SK-N-SH (cell line): ENCODE data around the gene CLK1.

Source experiments
- EZH2phosphoT487 ChIP-seq: fragments of 200-600 bp; sonication (generic); IDR thresholded peaks from 2 replicates; pipeline ENCODE4 v1.6.1; 2017; ENCODE audit warnings: low read depth, mixed run types, mild to moderate bottlenecking, antibody characterized with exemption, moderate library complexity, borderline replicate concordance
- GABPA ChIP-seq: IDR thresholded peaks from 2 replicates; pipeline ENCODE4 v1.4.0; 2012; ENCODE audit warnings: low read depth, mild to moderate bottlenecking
- GATA2 ChIP-seq: sonication (generic); formaldehyde crosslinking; IDR thresholded peaks from 2 replicates; pipeline ENCODE4 v1.5.0; 2020; ENCODE audit warnings: mild to moderate bottlenecking, missing genetic modification reagents
- MXI1 ChIP-seq: IDR thresholded peaks from 2 replicates; pipeline ENCODE4 v1.6.1; 2012; ENCODE audit warnings: mild to moderate bottlenecking, low read depth, low read length, improper control_type of control experiment
- NRF1 ChIP-seq: IDR thresholded peaks from 2 replicates; pipeline ENCODE4 v1.6.1; 2012; ENCODE audit warnings: low read depth, mild to moderate bottlenecking, low read length
- RCOR1 ChIP-seq: fragments of 150-350 bp; IDR thresholded peaks from 2 replicates; pipeline ENCODE4 v1.6.1; 2017; ENCODE audit warnings: antibody characterized with exemption, low read length
- RFX5 ChIP-seq: IDR thresholded peaks from 2 replicates; pipeline ENCODE4 v1.6.1; 2012; ENCODE audit warnings: mild to moderate bottlenecking, improper control_type of control experiment, low read length
- SIN3A ChIP-seq: IDR thresholded peaks from 2 replicates; pipeline ENCODE4 v1.6.1; 2012; ENCODE audit warnings: low read depth, mild to moderate bottlenecking, low read length, moderate library complexity, borderline replicate concordance
- SMC3 ChIP-seq: IDR thresholded peaks from 2 replicates; pipeline ENCODE4 v1.6.1; 2012; ENCODE audit warnings: low read depth, low read length, improper control_type of control experiment
- YY1 ChIP-seq: IDR thresholded peaks from 2 replicates; pipeline ENCODE4 v1.4.0; 2012; ENCODE audit warnings: low read depth, mild to moderate bottlenecking
- TF ChIP-seq, protein P1 (sequence below): fragments of 200-600 bp; sonication (generic); IDR thresholded peaks from 2 replicates; pipeline ENCODE4 v1.6.1; 2017; ENCODE audit warnings: antibody characterized with exemption, mild to moderate bottlenecking, moderate library complexity
- TF ChIP-seq, protein P2 (sequence below): fragments of 150-350 bp; IDR thresholded peaks from 2 replicates; pipeline ENCODE4 v1.6.1; 2016; ENCODE audit warnings: mild to moderate bottlenecking, low read depth, low read length
- TF ChIP-seq, protein P3 (sequence below): fragments of 150-350 bp; IDR thresholded peaks from 2 replicates; pipeline ENCODE4 v1.6.1; 2017; ENCODE audit warnings: antibody characterized with exemption, low read length, low read depth, borderline replicate concordance

DNA sequence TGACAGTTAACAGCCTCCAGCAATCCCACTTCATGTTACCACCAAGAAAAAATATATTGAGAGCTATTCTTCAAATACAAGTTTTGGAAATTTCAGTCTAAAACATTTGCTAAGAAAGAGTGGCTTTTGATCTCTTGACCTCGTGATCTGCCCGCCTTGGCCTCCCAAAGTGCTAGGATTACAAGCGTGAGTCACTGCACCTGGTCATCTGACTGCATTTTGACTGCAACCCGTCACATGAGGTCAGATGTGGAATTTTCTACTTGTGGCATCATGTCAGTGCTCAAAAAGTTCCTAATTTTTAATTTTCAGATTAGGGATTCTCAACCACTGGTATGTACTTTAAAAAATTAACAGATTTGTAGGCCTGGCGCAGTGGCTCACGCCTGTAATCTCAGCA is 9.1 kb upstream of the CLK1 start:
- TF ChIP-seq SMC3 (no peak), MXI1 (no peak), NRF1 (no peak), RFX5 (no peak), RCOR1 (no peak), YY1 (no peak), SIN3A (no peak), GABPA (no peak), EZH2phosphoT487 (no peak), GATA2 (CRISPR knock-in tag) (no peak)
- TF ChIP-seq, protein P1, sequence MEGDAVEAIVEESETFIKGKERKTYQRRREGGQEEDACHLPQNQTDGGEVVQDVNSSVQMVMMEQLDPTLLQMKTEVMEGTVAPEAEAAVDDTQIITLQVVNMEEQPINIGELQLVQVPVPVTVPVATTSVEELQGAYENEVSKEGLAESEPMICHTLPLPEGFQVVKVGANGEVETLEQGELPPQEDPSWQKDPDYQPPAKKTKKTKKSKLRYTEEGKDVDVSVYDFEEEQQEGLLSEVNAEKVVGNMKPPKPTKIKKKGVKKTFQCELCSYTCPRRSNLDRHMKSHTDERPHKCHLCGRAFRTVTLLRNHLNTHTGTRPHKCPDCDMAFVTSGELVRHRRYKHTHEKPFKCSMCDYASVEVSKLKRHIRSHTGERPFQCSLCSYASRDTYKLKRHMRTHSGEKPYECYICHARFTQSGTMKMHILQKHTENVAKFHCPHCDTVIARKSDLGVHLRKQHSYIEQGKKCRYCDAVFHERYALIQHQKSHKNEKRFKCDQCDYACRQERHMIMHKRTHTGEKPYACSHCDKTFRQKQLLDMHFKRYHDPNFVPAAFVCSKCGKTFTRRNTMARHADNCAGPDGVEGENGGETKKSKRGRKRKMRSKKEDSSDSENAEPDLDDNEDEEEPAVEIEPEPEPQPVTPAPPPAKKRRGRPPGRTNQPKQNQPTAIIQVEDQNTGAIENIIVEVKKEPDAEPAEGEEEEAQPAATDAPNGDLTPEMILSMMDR, result no peak
- TF ChIP-seq, protein P2, sequence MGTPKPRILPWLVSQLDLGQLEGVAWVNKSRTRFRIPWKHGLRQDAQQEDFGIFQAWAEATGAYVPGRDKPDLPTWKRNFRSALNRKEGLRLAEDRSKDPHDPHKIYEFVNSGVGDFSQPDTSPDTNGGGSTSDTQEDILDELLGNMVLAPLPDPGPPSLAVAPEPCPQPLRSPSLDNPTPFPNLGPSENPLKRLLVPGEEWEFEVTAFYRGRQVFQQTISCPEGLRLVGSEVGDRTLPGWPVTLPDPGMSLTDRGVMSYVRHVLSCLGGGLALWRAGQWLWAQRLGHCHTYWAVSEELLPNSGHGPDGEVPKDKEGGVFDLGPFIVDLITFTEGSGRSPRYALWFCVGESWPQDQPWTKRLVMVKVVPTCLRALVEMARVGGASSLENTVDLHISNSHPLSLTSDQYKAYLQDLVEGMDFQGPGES, result no peak
- TF ChIP-seq, protein P3, sequence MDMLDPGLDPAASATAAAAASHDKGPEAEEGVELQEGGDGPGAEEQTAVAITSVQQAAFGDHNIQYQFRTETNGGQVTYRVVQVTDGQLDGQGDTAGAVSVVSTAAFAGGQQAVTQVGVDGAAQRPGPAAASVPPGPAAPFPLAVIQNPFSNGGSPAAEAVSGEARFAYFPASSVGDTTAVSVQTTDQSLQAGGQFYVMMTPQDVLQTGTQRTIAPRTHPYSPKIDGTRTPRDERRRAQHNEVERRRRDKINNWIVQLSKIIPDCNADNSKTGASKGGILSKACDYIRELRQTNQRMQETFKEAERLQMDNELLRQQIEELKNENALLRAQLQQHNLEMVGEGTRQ, result no peak
